D721Med (cell line): Measurements from ENCODE around the gene DPF3.

Source experiments
- DNase-seq: peaks from one replicate; pipeline ENCODE4 v3.0.0; 2011; ENCODE audit warnings: low spot score; ENCODE audit not compliant: insufficient read length
- FAIRE-seq: peaks from 2 replicates; lab custom pipeline; 2011; peaks lifted over from hg19 to GRCh38; lab: Jason Lieb, UNC
- TF ChIP-seq, protein P1 (sequence below): IDR thresholded peaks from 2 replicates; pipeline ENCODE4 v1.5.1; 2012; ENCODE audit warnings: mild to moderate bottlenecking, control low read depth; ENCODE audit not compliant: insufficient read depth; ENCODE audit errors: missing control alignments

Gene DPF3

DNA sequence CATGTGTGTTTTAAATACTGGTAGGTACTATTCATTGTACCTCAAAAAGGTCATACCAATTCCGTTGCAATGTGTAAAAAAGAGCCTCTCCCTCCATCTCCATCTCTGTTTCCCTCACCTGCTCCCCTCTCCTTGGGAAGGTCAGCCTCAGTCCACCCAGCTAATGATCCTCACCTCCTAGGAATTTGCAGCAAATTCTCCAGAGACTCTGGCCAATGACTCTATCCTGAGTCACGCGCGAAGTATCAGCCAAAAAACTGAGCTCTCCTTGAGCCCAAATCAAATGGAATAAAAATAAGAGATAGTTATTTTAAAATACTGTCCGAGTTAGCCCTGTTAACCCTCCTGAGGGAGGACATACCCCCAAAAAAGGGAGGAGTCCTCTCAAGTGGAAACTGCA lies 148.4 kb downstream of the DPF3 start:
- TF ChIP-seq, protein P1, sequence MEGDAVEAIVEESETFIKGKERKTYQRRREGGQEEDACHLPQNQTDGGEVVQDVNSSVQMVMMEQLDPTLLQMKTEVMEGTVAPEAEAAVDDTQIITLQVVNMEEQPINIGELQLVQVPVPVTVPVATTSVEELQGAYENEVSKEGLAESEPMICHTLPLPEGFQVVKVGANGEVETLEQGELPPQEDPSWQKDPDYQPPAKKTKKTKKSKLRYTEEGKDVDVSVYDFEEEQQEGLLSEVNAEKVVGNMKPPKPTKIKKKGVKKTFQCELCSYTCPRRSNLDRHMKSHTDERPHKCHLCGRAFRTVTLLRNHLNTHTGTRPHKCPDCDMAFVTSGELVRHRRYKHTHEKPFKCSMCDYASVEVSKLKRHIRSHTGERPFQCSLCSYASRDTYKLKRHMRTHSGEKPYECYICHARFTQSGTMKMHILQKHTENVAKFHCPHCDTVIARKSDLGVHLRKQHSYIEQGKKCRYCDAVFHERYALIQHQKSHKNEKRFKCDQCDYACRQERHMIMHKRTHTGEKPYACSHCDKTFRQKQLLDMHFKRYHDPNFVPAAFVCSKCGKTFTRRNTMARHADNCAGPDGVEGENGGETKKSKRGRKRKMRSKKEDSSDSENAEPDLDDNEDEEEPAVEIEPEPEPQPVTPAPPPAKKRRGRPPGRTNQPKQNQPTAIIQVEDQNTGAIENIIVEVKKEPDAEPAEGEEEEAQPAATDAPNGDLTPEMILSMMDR, result no peak
- no peak for FAIRE-seq
- DNase-seq, result no peak

DNA sequence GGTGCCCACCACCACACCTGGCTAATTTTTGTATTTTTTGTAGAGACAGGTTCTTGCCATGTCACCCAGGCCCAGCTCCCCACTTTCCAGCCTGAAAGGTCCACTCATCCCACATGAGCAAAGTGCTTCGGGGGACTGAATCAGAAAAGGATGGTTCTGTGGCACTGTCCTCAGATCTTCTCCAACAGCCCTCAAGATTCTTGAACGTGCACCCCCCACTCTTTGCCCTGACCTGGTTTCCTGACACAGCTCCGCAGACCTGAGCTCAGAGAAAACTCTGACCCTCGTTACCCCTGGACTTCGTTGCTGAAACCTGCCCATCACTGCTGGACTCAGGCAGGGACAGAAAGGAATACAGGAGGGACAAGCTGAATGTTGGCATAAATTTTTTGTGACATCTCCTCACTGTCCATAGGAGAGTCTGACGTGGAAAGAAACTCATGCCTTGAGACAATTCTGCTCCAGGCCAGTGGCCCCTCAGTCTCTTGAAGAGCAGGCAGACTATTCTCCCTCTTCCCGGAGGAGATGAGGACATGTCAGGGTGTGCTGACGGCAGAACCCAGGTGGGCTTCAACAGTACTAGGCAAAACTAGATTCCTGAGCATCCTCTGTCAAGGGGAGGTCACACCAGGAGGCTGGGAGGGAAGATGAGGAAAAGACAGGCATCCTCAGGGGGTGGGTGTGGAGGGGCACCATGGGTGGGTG lies 149.3 kb downstream of the DPF3 start:
- FAIRE-seq, result no peak
- DNase-seq, result no peak
- TF ChIP-seq, protein P1, result no peak

DNA sequence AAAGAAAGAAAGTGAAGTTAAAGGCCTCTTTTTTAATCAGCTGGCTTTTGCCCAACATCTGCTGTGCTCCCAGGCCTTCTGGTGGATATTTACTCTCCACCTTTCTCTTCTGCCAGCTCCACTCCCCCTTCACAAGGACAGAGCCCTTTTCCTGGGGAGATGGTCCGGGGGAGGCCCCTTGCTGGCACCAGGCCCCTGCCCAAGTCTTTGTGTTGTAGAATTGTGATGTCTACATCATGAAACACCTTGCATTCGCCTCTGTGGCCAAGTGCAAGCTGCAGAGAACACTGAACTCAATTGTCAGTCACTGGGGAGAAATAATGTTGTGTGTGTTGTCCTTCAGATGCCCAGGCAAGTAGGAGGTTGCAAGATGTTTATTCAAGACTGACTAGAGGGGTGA lies 150.3 kb downstream of the DPF3 start:
- no peak for FAIRE-seq
- DNase-seq, result no peak
- TF ChIP-seq, protein P1, result no peak

DNA sequence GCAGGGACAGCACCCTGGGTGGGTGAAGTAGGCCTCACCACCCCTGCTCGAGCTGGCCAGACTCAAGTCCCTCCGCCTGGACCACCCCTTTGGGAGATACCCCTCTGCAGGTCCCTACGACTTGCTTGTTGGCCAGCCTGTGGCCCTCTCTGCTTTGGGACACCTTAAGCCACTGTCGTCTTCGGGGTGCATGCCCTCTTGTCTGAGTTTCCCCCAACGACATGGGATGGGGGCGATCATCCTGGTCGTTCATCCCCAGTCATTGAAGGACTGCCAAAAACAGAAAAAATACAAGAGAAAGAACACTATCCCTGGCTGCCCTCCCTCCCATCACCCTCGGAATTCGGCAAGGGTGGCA lies 151.1 kb downstream of the DPF3 start:
- no peak for DNase-seq
- no peak for FAIRE-seq
- TF ChIP-seq, protein P1, result no peak

DNA sequence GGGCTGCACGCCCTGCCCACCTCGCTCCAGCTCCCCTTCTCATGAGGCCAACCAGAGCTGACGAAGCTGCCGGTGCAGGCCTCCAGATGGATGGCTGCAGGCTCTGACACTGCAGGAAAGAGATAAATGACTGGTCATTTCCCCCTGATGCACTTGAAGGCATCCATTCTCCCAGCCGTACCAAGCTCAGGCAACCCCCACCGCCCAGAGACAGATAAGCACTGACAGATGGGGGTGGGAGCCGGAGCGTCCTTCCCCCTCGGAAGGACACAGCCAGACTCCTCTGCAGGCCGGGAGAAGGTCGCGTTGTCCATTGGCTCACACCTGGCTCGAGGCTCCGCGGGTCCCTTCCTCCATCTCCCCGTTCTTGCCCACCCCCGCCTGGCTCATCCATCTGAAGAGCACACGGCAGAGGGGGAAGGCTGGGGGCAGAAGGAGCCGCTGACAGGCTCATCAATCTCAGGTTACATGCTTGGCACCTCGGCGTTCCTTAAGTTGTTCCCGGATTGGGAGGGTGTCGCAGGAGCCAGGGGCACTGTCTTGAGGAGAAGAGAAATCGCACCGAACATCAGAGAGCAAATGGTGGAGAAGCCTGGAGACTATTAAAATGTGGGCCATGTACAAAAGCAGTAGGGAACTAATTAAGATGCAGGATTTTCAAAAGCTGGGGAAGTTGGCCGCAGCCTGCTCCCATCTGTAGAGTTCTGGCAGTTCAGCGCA lies 151.6 kb downstream of the DPF3 start:
- no peak for FAIRE-seq
- no peak for DNase-seq
- TF ChIP-seq, protein P1, result no peak

DNA sequence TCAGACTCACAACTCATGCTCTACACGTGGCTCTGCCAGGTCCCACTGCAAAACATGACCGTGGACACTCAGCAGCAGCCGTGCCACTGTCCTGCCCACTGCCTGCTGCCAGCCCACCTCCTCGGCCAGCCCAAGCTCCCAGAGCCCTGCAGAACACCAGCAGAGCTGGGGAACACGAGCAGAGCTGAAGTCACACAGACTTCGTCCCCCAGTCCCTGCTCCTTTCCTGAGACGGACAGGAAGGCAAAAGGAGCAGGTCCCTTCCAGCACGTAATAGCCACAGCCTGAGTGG lies 152.1 kb downstream of the DPF3 start:
- FAIRE-seq (no peak), DNase-seq (no peak)
- TF ChIP-seq, protein P1, result no peak
